BLaER1 treated with 17β-estradiol and CSF1 and Interleukin-3, amounts not matched to agents 10 nM and 100 nM (cell line): ENCODE results near the gene SPTAN1.

Experiments used
- H3K27ac ChIP-seq, 11 experiments: shearing (Covaris generic); formaldehyde crosslinking; 2 replicates each; pipeline ENCODE4 v1.8.1; 2022
- H3K27me3 ChIP-seq, 11 experiments: shearing (Covaris generic); formaldehyde crosslinking; 2 replicates each; pipeline ENCODE4 v1.8.1; 2022
- H3K36me3 ChIP-seq, 11 experiments: shearing (Covaris generic); formaldehyde crosslinking; 2 replicates each; pipeline ENCODE4 v1.8.1; 2022
- H3K4me1 ChIP-seq, 10 experiments: shearing (Covaris generic); formaldehyde crosslinking; 2 replicates each; pipeline ENCODE4 v1.8.1; 2022
- H3K4me2 ChIP-seq, 11 experiments: shearing (Covaris generic); formaldehyde crosslinking; 2 replicates each; pipeline ENCODE4 v1.8.1; 2022
- H3K4me3 ChIP-seq, 10 experiments: shearing (Covaris generic); formaldehyde crosslinking; 2 replicates each; pipeline ENCODE4 v1.8.1; 2022
- H3K9ac ChIP-seq, 11 experiments: shearing (Covaris generic); formaldehyde crosslinking; 2 replicates each; pipeline ENCODE4 v1.8.1; 2022
- H3K9me3 ChIP-seq, 11 experiments: shearing (Covaris generic); formaldehyde crosslinking; replicated peaks in 1 of 11; 2 replicates each; pipeline ENCODE4 v1.8.1; 2022
- H4K20me1 ChIP-seq, 11 experiments: shearing (Covaris generic); formaldehyde crosslinking; 2 replicates each; pipeline ENCODE4 v1.8.1; 2022
- Cebpa-rat ChIP-seq, 11 experiments: shearing (Covaris generic); IDR thresholded peaks; 2 replicates each; pipeline ENCODE4 v1.8.1; 2022

Gene SPTAN1

DNA sequence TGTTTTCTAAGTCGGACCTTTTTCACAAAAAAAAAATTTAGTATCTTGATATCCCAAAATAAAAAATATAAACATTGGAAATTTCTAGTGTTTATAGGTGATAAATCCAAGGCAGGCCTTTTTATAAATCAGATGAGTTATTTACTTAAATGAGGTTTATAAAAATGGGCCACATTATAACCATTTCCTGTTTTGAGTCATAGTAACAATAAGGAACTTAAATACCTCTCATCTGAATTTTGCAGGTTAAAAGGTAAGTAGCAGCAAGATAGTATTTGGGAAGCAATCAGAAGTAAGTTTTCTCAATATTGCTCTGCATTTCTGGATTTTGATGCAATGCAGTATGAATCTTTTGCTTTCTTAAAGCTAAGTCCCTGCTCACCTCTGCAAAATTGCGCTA is 3.9 kb downstream of the SPTAN1 start:
- H3K9me3 ChIP-seq, result no peaks in the 10 kb centered on the region
- peak overlapping the region; percentile 18 to 90 (median 82); a peak in 17 of 22 replicates for H3K4me2 ChIP-seq
- H3K4me3 ChIP-seq, result no peak overlapping the region
- peaks cover 59 to 88% (median 82%) of the 10 kb centered on the region in 11 experiments for H4K20me1 ChIP-seq
- no peaks in the 10 kb centered on the region for H3K27me3 ChIP-seq
- H3K4me1 ChIP-seq, result peaks cover 68 to 79% (median 74%) of the 10 kb centered on the region in 10 experiments
- peaks cover 0 to 9% (median 0%) of the 10 kb centered on the region in 11 experiments; a peak in 4 of 22 replicates for H3K36me3 ChIP-seq
- no peak for TF ChIP-seq Cebpa-rat (IDR thresholded peaks at IDR 0.05)
- no peak overlapping the region for H3K27ac ChIP-seq
- H3K9ac ChIP-seq, result no peak overlapping the region

DNA sequence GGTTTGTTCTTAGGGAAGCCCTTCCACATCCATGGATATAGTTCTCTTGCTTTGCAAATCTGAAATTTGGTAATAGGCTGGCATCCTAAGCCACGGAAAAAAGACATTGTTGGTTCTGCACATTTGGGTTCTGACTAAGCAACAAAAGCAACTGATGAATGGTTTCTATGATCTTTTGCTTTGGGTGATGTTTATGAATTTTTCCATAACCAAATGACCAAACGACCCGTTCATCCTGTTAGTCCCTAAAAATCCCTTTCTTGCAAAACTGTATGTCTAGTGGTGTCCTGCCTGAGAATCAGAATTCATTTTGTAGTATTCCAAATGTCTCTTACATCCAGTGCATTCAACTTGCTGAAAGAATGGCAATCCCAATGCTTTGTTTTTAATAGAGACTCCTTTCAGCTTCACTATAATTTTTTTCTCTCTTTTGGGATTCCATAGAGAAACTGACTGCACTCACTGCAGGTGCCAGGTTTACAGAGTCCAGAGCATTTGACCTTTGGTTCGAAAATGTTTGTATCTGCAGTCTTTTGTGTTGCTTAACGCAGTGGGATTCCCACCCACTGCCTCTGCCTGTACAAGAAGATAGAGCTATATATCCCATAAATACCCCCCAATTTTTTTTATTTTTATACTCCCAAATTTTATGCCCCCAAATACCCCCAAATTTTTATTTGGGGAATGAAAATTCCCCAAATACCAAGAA is 4.7 kb downstream of the SPTAN1 start:
- H3K9ac ChIP-seq, result no peak overlapping the region
- H3K27me3 ChIP-seq, result no peaks in the 10 kb centered on the region
- TF ChIP-seq Cebpa-rat (IDR thresholded peaks at IDR 0.05), result no peak
- no peak overlapping the region for H3K27ac ChIP-seq
- peaks cover 0 to 17% (median 5%) of the 10 kb centered on the region in 11 experiments; a peak in 16 of 22 replicates for H3K36me3 ChIP-seq
- H4K20me1 ChIP-seq, result peaks cover 59 to 96% (median 86%) of the 10 kb centered on the region in 11 experiments
- H3K9me3 ChIP-seq, result no peaks in the 10 kb centered on the region
- H3K4me3 ChIP-seq, result no peak overlapping the region
- peak overlapping the region; percentile 18 to 90 (median 87); a peak in 17 of 22 replicates for H3K4me2 ChIP-seq
- H3K4me1 ChIP-seq, result peaks cover 63 to 73% (median 69%) of the 10 kb centered on the region in 10 experiments

DNA sequence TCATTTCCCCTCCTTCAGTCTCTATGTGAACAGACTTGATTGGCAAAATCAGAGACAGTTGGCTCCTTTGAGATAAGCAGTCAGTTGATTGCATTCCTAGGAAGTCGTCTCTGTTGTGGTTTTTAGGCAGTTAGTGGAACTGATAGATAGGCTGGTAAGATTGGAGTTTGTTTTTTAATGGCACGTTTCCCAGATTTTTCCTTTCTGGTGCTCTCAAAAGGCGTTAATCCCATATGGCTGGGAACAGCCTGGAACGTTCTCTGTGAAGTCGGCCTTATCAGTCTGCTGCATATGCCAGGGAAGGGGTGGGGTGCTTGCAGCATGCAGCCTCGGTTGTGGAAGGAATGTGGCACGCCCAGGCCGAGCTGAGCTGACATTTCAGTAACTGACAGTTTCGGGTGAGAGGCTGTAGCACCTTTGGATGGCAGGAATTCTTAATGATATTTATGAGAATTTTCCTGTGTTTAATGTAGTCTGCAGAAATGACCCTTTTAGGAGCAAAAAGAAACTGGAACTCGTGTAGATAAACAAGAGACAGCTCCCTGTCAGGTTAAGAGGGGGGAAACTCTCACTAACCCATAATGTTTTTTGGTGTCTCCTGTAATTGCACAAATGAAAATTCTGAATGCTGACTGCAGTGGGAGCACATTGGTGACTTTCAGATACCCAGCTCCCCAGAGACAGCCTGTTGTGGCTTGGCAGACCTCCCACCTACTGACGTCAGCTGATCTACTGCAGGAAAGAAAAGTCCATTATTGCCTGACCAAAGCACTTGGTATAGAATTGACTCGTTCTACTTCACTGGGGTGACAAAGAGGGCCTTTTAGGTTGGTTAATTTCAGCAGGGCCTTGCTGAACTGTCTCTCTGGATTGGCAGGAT is 6.3 kb downstream of the SPTAN1 start:
- Histone ChIP-seq H3K9ac (peak overlapping the region; percentile 6 to 62 (median 38); a peak in 18 of 22 replicates), H3K9me3 (no peaks in the 10 kb centered on the region), H3K4me2 (peak overlapping the region; percentile 80 to 89 (median 85)), H3K4me3 (peak overlapping the region in 8 of 10 experiments; percentile 1 to 57 (median 24); a peak in 12 of 20 replicates), H3K36me3 (peaks cover 3 to 29% (median 13%) of the 10 kb centered on the region in 11 experiments; a peak in 19 of 22 replicates), H3K27me3 (no peaks in the 10 kb centered on the region), H4K20me1 (peaks cover 64 to 97% (median 87%) of the 10 kb centered on the region in 11 experiments), H3K27ac (peak overlapping the region in 9 of 11 experiments; percentile 1 to 58 (median 38); a peak in 14 of 22 replicates), H3K4me1 (peaks cover 61 to 69% (median 65%) of the 10 kb centered on the region in 10 experiments)
- TF ChIP-seq Cebpa-rat (IDR thresholded peaks at IDR 0.05), result peak in 1 of 11 experiments; percentile 55; a peak in 1 of 22 replicates

DNA sequence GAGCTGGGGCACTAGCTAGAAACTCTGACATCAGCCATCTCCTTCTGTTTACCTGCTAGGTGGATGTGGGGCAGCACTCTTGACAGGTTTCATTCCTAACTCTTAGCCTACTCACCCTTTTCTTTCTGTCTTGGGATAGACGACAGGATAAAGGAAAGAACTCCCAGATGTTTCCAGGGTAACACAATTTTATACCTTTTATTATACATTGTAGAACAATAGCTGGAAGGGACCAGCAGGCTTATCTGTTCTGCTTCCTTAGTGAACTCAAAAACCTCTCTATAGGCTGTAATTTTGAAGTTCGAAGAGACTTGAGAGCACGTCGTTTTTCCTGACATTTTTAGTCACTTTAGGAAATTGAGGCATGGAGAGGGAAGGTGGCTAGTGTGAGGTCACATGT is 13.2 kb downstream of the SPTAN1 start:
- Histone ChIP-seq H3K27me3 (no peaks in the 10 kb centered on the region), H3K4me3 (no peak overlapping the region), H3K4me2 (no peak overlapping the region), H4K20me1 (peaks cover 34 to 85% (median 46%) of the 10 kb centered on the region in 11 experiments; a peak in 15 of 22 replicates), H3K9ac (no peak overlapping the region), H3K36me3 (peaks cover 41 to 89% (median 60%) of the 10 kb centered on the region in 11 experiments), H3K9me3 (no peaks in the 10 kb centered on the region), H3K4me1 (no peaks in the 10 kb centered on the region), H3K27ac (no peak overlapping the region)
- TF ChIP-seq Cebpa-rat (IDR thresholded peaks at IDR 0.05), result no peak

DNA sequence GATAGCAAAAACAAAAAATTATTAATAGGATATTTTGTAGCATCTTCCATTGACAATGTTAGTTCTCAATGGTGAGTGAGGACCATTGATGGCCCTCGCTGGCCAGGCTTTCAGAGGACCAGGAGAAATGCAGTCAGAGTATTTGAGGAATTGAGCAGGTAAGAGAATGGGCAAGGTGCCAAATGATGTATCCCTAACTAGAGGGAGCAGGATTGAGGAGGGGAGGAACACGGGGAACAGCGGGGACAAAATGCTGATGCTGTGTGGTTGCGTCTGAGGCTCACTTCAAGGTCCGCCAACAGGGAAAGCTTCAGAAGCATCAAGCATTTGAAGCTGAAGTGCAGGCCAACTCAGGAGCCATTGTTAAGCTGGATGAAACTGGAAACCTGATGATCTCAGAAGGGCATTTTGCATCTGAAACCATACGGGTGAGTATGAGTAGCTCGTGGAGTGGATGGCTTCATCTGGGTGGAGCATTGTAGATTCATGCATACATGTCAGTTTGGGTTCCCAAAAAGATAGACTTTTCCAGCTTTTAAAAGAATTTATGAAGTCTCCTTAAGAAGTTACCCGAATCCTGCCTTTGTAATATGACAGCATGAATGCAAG is 16.2 kb downstream of the SPTAN1 start:
- no peak overlapping the region for H3K4me2 ChIP-seq
- peaks cover 66 to 94% (median 79%) of the 10 kb centered on the region in 11 experiments for H3K36me3 ChIP-seq
- H3K27ac ChIP-seq, result no peak overlapping the region
- H4K20me1 ChIP-seq, result peaks cover 26 to 82% (median 42%) of the 10 kb centered on the region in 11 experiments; a peak in 15 of 22 replicates
- H3K9me3 ChIP-seq, result no peaks in the 10 kb centered on the region
- H3K27me3 ChIP-seq, result no peaks in the 10 kb centered on the region
- TF ChIP-seq Cebpa-rat (IDR thresholded peaks at IDR 0.05), result no peak
- no peaks in the 10 kb centered on the region for H3K4me1 ChIP-seq
- H3K4me3 ChIP-seq, result no peak overlapping the region
- no peak overlapping the region for H3K9ac ChIP-seq

DNA sequence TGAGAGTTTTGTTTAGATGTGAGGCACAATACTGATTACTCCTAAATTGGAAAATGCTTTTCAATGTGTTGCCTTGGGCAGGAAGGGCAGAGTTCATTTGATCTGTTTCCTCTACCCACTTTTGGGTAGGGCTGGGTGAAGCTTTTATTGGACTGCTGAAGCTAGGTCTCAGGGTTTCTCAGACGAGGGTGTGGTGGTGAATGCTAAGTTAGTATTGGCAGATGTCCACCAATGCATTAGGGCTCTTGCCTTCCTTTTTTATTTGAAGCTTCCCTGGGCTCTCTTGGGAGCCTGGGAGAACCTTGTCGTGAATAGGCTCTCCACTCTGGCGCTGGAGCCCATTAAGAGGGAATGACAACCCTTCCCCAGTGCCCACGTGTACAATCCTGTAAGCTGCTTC is 23.1 kb downstream of the SPTAN1 start:
- Histone ChIP-seq H3K9ac (no peak overlapping the region), H3K27me3 (no peaks in the 10 kb centered on the region), H4K20me1 (peaks cover 0 to 28% (median 11%) of the 10 kb centered on the region in 11 experiments; a peak in 12 of 22 replicates), H3K36me3 (peaks cover 91 to 100% (median 98%) of the 10 kb centered on the region in 11 experiments), H3K27ac (no peak overlapping the region), H3K4me2 (no peak overlapping the region), H3K4me3 (no peak overlapping the region), H3K9me3 (no peaks in the 10 kb centered on the region), H3K4me1 (no peaks in the 10 kb centered on the region)
- TF ChIP-seq Cebpa-rat (IDR thresholded peaks at IDR 0.05), result no peak

- Histone ChIP-seq H4K20me1 (peaks cover 0 to 28% (median 14%) of the 10 kb centered on the region in 11 experiments; a peak in 13 of 22 replicates), H3K9me3 (no peaks in the 10 kb centered on the region), H3K4me3 (no peak overlapping the region), H3K36me3 (peaks cover 91 to 100% (median 98%) of the 10 kb centered on the region in 11 experiments), H3K27me3 (no peaks in the 10 kb centered on the region), H3K4me1 (no peaks in the 10 kb centered on the region), H3K4me2 (no peak overlapping the region), H3K9ac (no peak overlapping the region), H3K27ac (no peak overlapping the region)
- TF ChIP-seq Cebpa-rat (IDR thresholded peaks at IDR 0.05), result no peak
These were observed 23.5 kb downstream of the SPTAN1 start for GRCh38 chr9:128575916-128576315.

DNA sequence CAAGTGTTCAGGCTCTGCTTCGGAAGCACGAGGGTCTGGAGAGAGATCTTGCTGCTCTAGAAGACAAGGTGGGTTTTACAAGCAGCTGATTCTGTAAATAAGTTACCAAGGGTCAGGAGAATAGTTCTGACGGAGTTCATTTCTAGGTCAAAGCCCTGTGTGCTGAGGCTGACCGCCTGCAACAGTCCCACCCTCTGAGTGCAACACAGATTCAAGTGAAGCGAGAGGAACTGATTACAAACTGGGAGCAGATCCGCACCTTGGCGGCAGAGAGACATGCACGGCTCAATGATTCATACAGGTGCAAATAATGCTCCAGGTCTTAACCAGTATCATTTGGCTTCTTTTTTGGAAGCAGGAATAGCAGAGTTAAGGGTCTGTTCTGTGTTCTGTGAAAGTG is 24.8 kb downstream of the SPTAN1 start:
- Histone ChIP-seq H4K20me1 (peaks cover 0 to 17% (median 12%) of the 10 kb centered on the region in 11 experiments; a peak in 12 of 22 replicates), H3K36me3 (peaks cover 91 to 100% (median 98%) of the 10 kb centered on the region in 11 experiments), H3K27me3 (no peaks in the 10 kb centered on the region), H3K27ac (no peak overlapping the region), H3K4me2 (no peak overlapping the region), H3K9ac (no peak overlapping the region), H3K4me1 (no peaks in the 10 kb centered on the region), H3K4me3 (no peak overlapping the region), H3K9me3 (no peaks in the 10 kb centered on the region)
- no peak for TF ChIP-seq Cebpa-rat (IDR thresholded peaks at IDR 0.05)
